HFFc6 (cell line): ENCODE results near the gene DCAF4L1. TPM values are rescaled to one million over a fixed set of nuclear protein-coding genes. Genes with fewer than 3 reads are reported as not detected.

Experiments
- DNase-seq: peaks from one replicate; pipeline ENCODE4 v3.0.0-alpha.2; 2018
- H3K27ac Mint-ChIP-seq: 2 replicates; pipeline ENCODE4 v1.8.0; 2020; ENCODE audit warnings: mild to moderate bottlenecking, mixed read lengths
- H3K27me3 Mint-ChIP-seq: 2 replicates; pipeline ENCODE4 v1.8.0; 2021; ENCODE audit warnings: mild to moderate bottlenecking, moderate library complexity, mixed read lengths; ENCODE audit not compliant: insufficient read depth
- H3K36me3 Mint-ChIP-seq: 2 replicates; pipeline ENCODE4 v1.8.0; 2021; ENCODE audit warnings: low read depth, mixed read lengths
- H3K4me1 Mint-ChIP-seq: 2 replicates; pipeline ENCODE4 v1.8.0; 2020; ENCODE audit warnings: low read depth, mixed read lengths
- H3K4me3 Mint-ChIP-seq: 2 replicates; pipeline ENCODE4 v1.8.0; 2020; ENCODE audit warnings: mild to moderate bottlenecking, moderate library complexity, mixed read lengths
- H3K9me3 Mint-ChIP-seq: 2 replicates; pipeline ENCODE4 v1.8.0; 2020; ENCODE audit warnings: mild to moderate bottlenecking, mixed read lengths
- CTCF ChIP-seq: fragments of 200-600 bp; sonication (generic); IDR thresholded peaks from 2 replicates; pipeline ENCODE4 v1.5.0; 2021; ENCODE audit warnings: antibody characterized with exemption, mild to moderate bottlenecking
- total RNA-seq, 6 experiments: library from RNA; stranded (reverse); fragmentation: NEBNext Ultra II Directional; extraction: Animal tissue kit (Norgen Biotek cat#: 25700); gene quantifications; 2 replicates in 1 of 6; 3 replicates in 5 of 6; pipeline ENCODE4 v1.2.3, GENCODE V29; 2021

The DCAF4L1 gene
- total RNA-seq, 6 experiments from 2014 or later = 0.02 to 0.06 (median 0.05) TPM; not detected in 3

- no peak overlapping the region for H3K4me3 Mint-ChIP-seq
- H3K9me3 Mint-ChIP-seq = no peaks in the 10 kb centered on the region
- H3K27ac Mint-ChIP-seq = no peak overlapping the region
- no peak for DNase-seq
- H3K36me3 Mint-ChIP-seq = peaks cover 22% of the 10 kb centered on the region
- no peaks in the 10 kb centered on the region for H3K4me1 Mint-ChIP-seq
- no peak for TF ChIP-seq CTCF
- no peaks in the 10 kb centered on the region for H3K27me3 Mint-ChIP-seq
Measured at GRCh38 chr4:42018451-42018850, 36.9 kb downstream of the DCAF4L1 start.

Other genes starting within 250 kb of the DCAF4L1 start
- not detected for gene PHOX2B, start 233.0 kb upstream of the DCAF4L1 start, total RNA-seq
- 10 to 100 TPM; 48.7 to 74.4 (median 62.9) TPM for gene TMEM33, start 46.3 kb upstream of the DCAF4L1 start, total RNA-seq
- 10 to 100 TPM; 69.9 to 73.3 (median 70.3) TPM for gene SLC30A9, start 8.8 kb downstream of the DCAF4L1 start, total RNA-seq
- gene BEND4, start 170.9 kb downstream of the DCAF4L1 start, total RNA-seq = not detected